HEK293T (cell line): ENCODE results near the gene CMC1.

Source experiments
- CTCF ChIA-PET: fragments of 350-600 bp; formaldehyde crosslinking; extraction: SDS; loops from one replicate; lab custom pipeline; 2021; ENCODE audit warnings: antibody characterized with exemption, inconsistent platforms; lab: Yijun Ruan, JAX
- POLR2A ChIA-PET: fragments of 350-600 bp; formaldehyde crosslinking; extraction: SDS; loops from one replicate; lab custom pipeline; 2020; ENCODE audit warnings: antibody characterized with exemption, inconsistent platforms; lab: Yijun Ruan, JAX
- DNase-seq: peaks from one replicate; pipeline ENCODE4 v3.0.0; 2012; ENCODE audit warnings: mixed read lengths; ENCODE audit errors: extremely low spot score
- ARNT ChIP-seq: fragments of 450-650 bp; IDR thresholded peaks from 2 replicates; pipeline ENCODE4 v1.6.1; 2017; ENCODE audit warnings: mild to moderate bottlenecking
- BHLHE40 ChIP-seq: fragments of 450-650 bp; IDR thresholded peaks from 2 replicates; pipeline ENCODE4 v1.6.1; 2016; ENCODE audit warnings: mild to moderate bottlenecking, moderate library complexity, borderline replicate concordance
- CTBP1 ChIP-seq: fragments of 450-650 bp; IDR thresholded peaks from 2 replicates; pipeline ENCODE4 v1.6.1; 2016; ENCODE audit warnings: borderline replicate concordance
- ELF4 ChIP-seq: fragments of 450-650 bp; IDR thresholded peaks from 2 replicates; pipeline ENCODE4 v1.6.1; 2017; ENCODE audit warnings: antibody characterized with exemption
- FOXA1 ChIP-seq: fragments of 450-650 bp; IDR thresholded peaks from 2 replicates; pipeline ENCODE4 v1.6.1; 2016; ENCODE audit warnings: mild to moderate bottlenecking
- FOXK2 ChIP-seq: fragments of 450-650 bp; IDR thresholded peaks from 2 replicates; pipeline ENCODE4 v1.6.1; 2016; ENCODE audit warnings: mild to moderate bottlenecking
- FOXM1 ChIP-seq: fragments of 450-650 bp; IDR thresholded peaks from 2 replicates; pipeline ENCODE4 v1.6.1; 2017; ENCODE audit warnings: mild to moderate bottlenecking, borderline replicate concordance
- HDGF ChIP-seq: fragments of 450-650 bp; IDR thresholded peaks from 2 replicates; pipeline ENCODE4 v1.6.1; 2017; ENCODE audit warnings: antibody characterized with exemption, borderline replicate concordance
- L3MBTL2 ChIP-seq: fragments of 450-650 bp; conservative IDR thresholded peaks from 2 replicates; pipeline ENCODE4 v1.6.1; 2016; ENCODE audit warnings: mild to moderate bottlenecking
- LEF1 ChIP-seq: fragments of 450-650 bp; IDR thresholded peaks from 2 replicates; pipeline ENCODE4 v1.6.1; 2017; ENCODE audit warnings: mild to moderate bottlenecking, borderline replicate concordance
- NFRKB ChIP-seq: fragments of 450-650 bp; IDR thresholded peaks from 2 replicates; pipeline ENCODE4 v1.6.1; 2016; ENCODE audit warnings: mild to moderate bottlenecking, moderate library complexity
- PKNOX1 ChIP-seq: fragments of 450-650 bp; IDR thresholded peaks from 2 replicates; pipeline ENCODE4 v1.6.1; 2016
- SP1 ChIP-seq: fragments of 450-650 bp; IDR thresholded peaks from 2 replicates; pipeline ENCODE4 v1.6.1; 2017
- SUZ12 ChIP-seq: fragments of 450-650 bp; IDR thresholded peaks from 2 replicates; pipeline ENCODE4 v1.6.1; 2016; ENCODE audit warnings: mild to moderate bottlenecking
- TARDBP ChIP-seq: fragments of 450-650 bp; IDR thresholded peaks from 2 replicates; pipeline ENCODE4 v1.6.1; 2016
- ZNF384 ChIP-seq: fragments of 450-650 bp; IDR thresholded peaks from 2 replicates; pipeline ENCODE4 v1.6.1; 2016

The CMC1 gene

GRCh38 chr3:28210968-28211713, 30.3 kb upstream of the CMC1 start:
- no peak for TF ChIP-seq SUZ12
- no peak for TF ChIP-seq BHLHE40
- POLR2A ChIA-PET: no interaction called here
- DNase-seq: no peak
- CTCF ChIA-PET: no interaction called here

- DNase-seq: no peak
- ChIA-PET CTCF (no interaction called here), POLR2A (no interaction called here)
- TF ChIP-seq SP1 (no peak), ARNT (no peak), ELF4 (no peak), TARDBP (no peak), L3MBTL2 (no peak), SUZ12 (no peak), BHLHE40 (no peak), FOXM1 (no peak), NFRKB (no peak), FOXA1 (no peak), CTBP1 (no peak), FOXK2 (no peak), PKNOX1 (no peak), ZNF384 (no peak), LEF1 (no peak), HDGF (no peak)
These were observed 28.7 kb upstream of the CMC1 start for GRCh38 chr3:28212681-28213080.

- TF ChIP-seq BHLHE40: no peak
- TF ChIP-seq L3MBTL2: no peak
- no peak for TF ChIP-seq FOXM1
- no peak for TF ChIP-seq HDGF
- no peak for TF ChIP-seq ELF4
- TF ChIP-seq SUZ12: no peak
- no peak for TF ChIP-seq CTBP1
- no peak for TF ChIP-seq TARDBP
- no peak for TF ChIP-seq LEF1
- TF ChIP-seq ZNF384: no peak
- no peak for TF ChIP-seq NFRKB
- TF ChIP-seq PKNOX1: no peak
- no peak for TF ChIP-seq ARNT
- no peak for TF ChIP-seq SP1
- no peak for TF ChIP-seq FOXA1
- no peak for TF ChIP-seq FOXK2
- DNase-seq: no peak
- POLR2A ChIA-PET: no interaction called here
- CTCF ChIA-PET: no interaction called here
These were observed 26.0 kb upstream of the CMC1 start for GRCh38 chr3:28215407-28215806.

GRCh38 chr3:28218071-28218916, 23.1 kb upstream of the CMC1 start:
- ChIA-PET CTCF (no interaction called here), POLR2A (interaction anchor here (1.1 kb wide), 1 partner anchor 23 kb away, joined by 3 read pairs; the partner anchor contains the start of gene CMC1)
- DNase-seq: no peak
- TF ChIP-seq HDGF (no peak), FOXA1 (no peak), CTBP1 (no peak), ELF4 (no peak), L3MBTL2 (no peak), SUZ12 (no peak), BHLHE40 (no peak), FOXK2 (no peak), LEF1 (no peak), ZNF384 (no peak)

- ChIA-PET POLR2A (no interaction called here), CTCF (no interaction called here)
- no peak for TF ChIP-seq ARNT
- TF ChIP-seq LEF1: no peak
- no peak for TF ChIP-seq SUZ12
- no peak for TF ChIP-seq CTBP1
- TF ChIP-seq ELF4: no peak
- DNase-seq: no peak
These were observed 22.6 kb upstream of the CMC1 start for GRCh38 chr3:28218917-28219198.

- no peak for DNase-seq
- no peak for TF ChIP-seq FOXK2
- TF ChIP-seq ARNT: no peak
- TF ChIP-seq TARDBP: no peak
- no peak for TF ChIP-seq SUZ12
- no peak for TF ChIP-seq FOXA1
- TF ChIP-seq HDGF: no peak
- TF ChIP-seq PKNOX1: no peak
- no peak for TF ChIP-seq ELF4
- no peak for TF ChIP-seq ZNF384
- TF ChIP-seq CTBP1: no peak
- no peak for TF ChIP-seq BHLHE40
- TF ChIP-seq L3MBTL2: no peak
- no peak for TF ChIP-seq LEF1
- no peak for TF ChIP-seq NFRKB
- POLR2A ChIA-PET: no interaction called here
- CTCF ChIA-PET: no interaction called here
These were observed 17.0 kb upstream of the CMC1 start for GRCh38 chr3:28224430-28224829.
